Ovary (tissue), 9 donors: Measurements from ENCODE around the gene SMARCB1. TPM values are rescaled to one million over a fixed set of nuclear protein-coding genes. Genes with fewer than 3 reads are reported as not detected.

Source experiments
- DNase-seq, 5 donors: peaks; one replicate each; pipeline ENCODE4 v3.0.0-alpha.2; 2019 to 2020
- H3K27ac ChIP-seq, 2 donors: fragments of 200-600 bp; one replicate each; pipeline versions ENCODE4 v1.5.1 to v1.8.0; 2019 to 2022
- H3K27me3 ChIP-seq: fragments of 200-600 bp; one replicate; pipeline ENCODE4 v1.8.0; 2022
- H3K36me3 ChIP-seq: fragments of 200-600 bp; sonication (generic); one replicate; pipeline ENCODE4 v1.5.1; 2019
- H3K4me1 ChIP-seq: one replicate; pipeline ENCODE4 v1.8.1; 2013; ENCODE audit warnings: mild to moderate bottlenecking, moderate library complexity; ENCODE audit not compliant: insufficient read depth
- H3K4me3 ChIP-seq: fragments of 200-600 bp; sonication (generic); one replicate; pipeline ENCODE4 v1.5.1; 2017
- H3K9me3 ChIP-seq, 2 donors: fragments of 200-600 bp in 1 of 2; sonication (generic) in 1 of 2; one replicate each; pipeline versions ENCODE4 v1.5.1 to v1.8.1; 2013 to 2019; ENCODE audit warnings: mild to moderate bottlenecking in 1 of 2, moderate library complexity in 1 of 2
- CTCF ChIP-seq, 3 donors: fragments of 450-650 bp in 2 of 3; fragments of 200-600 bp in 1 of 3; IDR thresholded peaks; one replicate each; pipeline versions ENCODE4 v1.5.1 to v1.8.0; 2016 to 2022; ENCODE audit warnings: antibody characterized with exemption in 3 of 3, mild to moderate bottlenecking in 1 of 3
- EP300 ChIP-seq: sonication (generic); formaldehyde crosslinking; IDR thresholded peaks from one replicate; pipeline ENCODE4 v1.6.1; 2017; ENCODE audit warnings: antibody characterized with exemption
- POLR2A ChIP-seq: fragments of 450-650 bp; IDR thresholded peaks from one replicate; pipeline ENCODE4 v1.6.1; 2017; ENCODE audit warnings: antibody characterized with exemption, mild to moderate bottlenecking, moderate library complexity
- WGBS, 3 donors: extraction: QIAGEN DNeasy Blood & Tissue Kit in 1 of 3; methylation state at CpG; one replicate each; pipeline versions ENCODE4 v1.1.5 to v1.1.7; 2013 to 2017; 5-methylcytosine and 5-hydroxymethylcytosine counted together
- intact Hi-C, 4 donors: fragments of 100-400 bp; cut with DNase I; formaldehyde crosslinking; loops; one replicate each; pipeline versions ENCODE4 v1.11.0 to v1.15.1; 2022 to 2023
- polyA plus RNA-seq, 2 donors: library from polyadenylated mRNA; stranded (reverse); fragments of 200-250 nt in 1 of 2; fragments of 350-450 nt in 1 of 2; fragmentation: Illumina TruSeq in 1 of 2; extraction: RNeasy Lipid Tissue Mini Kit (QIAGEN cat#74804) in 1 of 2; gene quantifications; one replicate each; pipeline ENCODE4 v1.2.3, GENCODE V29; 2013 to 2014
- total RNA-seq, 7 donors: library from RNA; depleted of rRNA in 2 of 7; stranded (reverse); fragments of >200 nt in 2 of 7; fragmentation: NEBNext Ultra II Directional in 3 of 7; extraction: Animal tissue kit (Norgen Biotek cat#: 25700) in 3 of 7; gene quantifications; one replicate each; pipeline versions ENCODE4 v1.1.0 to v1.2.4, GENCODE V29; 2016 to 2023
- donor health status: DM: no; HTN: no; CAD: no; lungs with moderate emphysema.
- donor health status: DM: no; HTN: no; CAD: no.
- donor health status: Bipolar disorder and iron deficiency.
- donor health status: DM: yes; HTN: yes; CAD: no.
- donor health status: DM: no; HTN: no; CAD: no.
- donor health status: DM: yes; HTN: yes; CAD: no.

The SMARCB1 gene
- total and polyA plus RNA-seq, 9 donors, result 47.1 to 107 (median 87.0) TPM

- intact Hi-C loops, result no loop called here
- peaks cover 11% of the 10 kb centered on the region for H3K4me1 ChIP-seq
- 90 to 91% (median 91%) methylated on average over 13 of the region's 13 CpGs for WGBS, 3 donors
- H3K36me3 ChIP-seq, result no peaks in the 10 kb centered on the region
- no peaks in the 10 kb centered on the region for H3K27me3 ChIP-seq
- no peak overlapping the region for H3K4me3 ChIP-seq
- no peaks in the 10 kb centered on the region for H3K9me3 ChIP-seq
- H3K27ac ChIP-seq, result peak overlapping the region in 1 of 2 donors; percentile 48
- no peak for DNase-seq
- TF ChIP-seq POLR2A (no peak), EP300 (no peak), CTCF (IDR thresholded peaks at IDR 0.05) (no peak)
Measured at GRCh38 chr22:23744001-23744400, 42.8 kb upstream of the SMARCB1 start.

- Histone ChIP-seq H3K36me3 (no peaks in the 10 kb centered on the region), H3K27ac (no peak overlapping the region), H3K4me3 (no peak overlapping the region), H3K9me3 (no peaks in the 10 kb centered on the region), H3K27me3 (no peaks in the 10 kb centered on the region), H3K4me1 (peaks cover 11% of the 10 kb centered on the region)
- intact Hi-C loops, result no loop called here
- DNase-seq, result no peak
- TF ChIP-seq CTCF (IDR thresholded peaks at IDR 0.05) (no peak), EP300 (no peak), POLR2A (no peak)
- whole genome bisulfite sequencing, 3 donors, result 95 to 96% (median 96%) methylated on average over 14 of the region's 14 CpGs
Measured at GRCh38 chr22:23744485-23744884, 42.3 kb upstream of the SMARCB1 start.

GRCh38 chr22:23745791-23746190, 41.0 kb upstream of the SMARCB1 start:
- intact Hi-C loops, result no loop called here
- TF ChIP-seq EP300 (no peak), POLR2A (no peak), CTCF (IDR thresholded peaks at IDR 0.05) (no peak)
- DNase-seq, result no peak
- Histone ChIP-seq H3K4me3 (no peak overlapping the region), H3K27me3 (no peaks in the 10 kb centered on the region), H3K9me3 (no peaks in the 10 kb centered on the region), H3K4me1 (peaks cover 15% of the 10 kb centered on the region), H3K36me3 (no peaks in the 10 kb centered on the region), H3K27ac (no peak overlapping the region)
- 57 to 79% (median 74%) methylated on average over 6 of the region's 6 CpGs for WGBS, 3 donors

- 26 to 36% (median 35%) methylated on average over 12 of the region's 12 CpGs for WGBS, 3 donors
Measured at GRCh38 chr22:23749841-23750301, 36.9 kb upstream of the SMARCB1 start.

More at GRCh38 chr22:23749841-23750301, 36.9 kb upstream of the SMARCB1 start:
- intact Hi-C loops, result no loop called here
- DNase-seq, result no peak
- Histone ChIP-seq H3K9me3 (no peaks in the 10 kb centered on the region), H3K4me1 (peaks cover 4% of the 10 kb centered on the region), H3K36me3 (no peaks in the 10 kb centered on the region), H3K27me3 (no peaks in the 10 kb centered on the region), H3K4me3 (peak overlapping the region; percentile 53), H3K27ac (no peak overlapping the region)
- no peak for TF ChIP-seq POLR2A
- TF ChIP-seq CTCF (IDR thresholded peaks at IDR 0.05), result no peak
